H9 (cell line): ENCODE results near the gene SNED1. TPM values are rescaled to one million over a fixed set of nuclear protein-coding genes. Genes with fewer than 3 reads are reported as not detected.

Experiments
- DNase-seq: peaks from one replicate; pipeline ENCODE4 v3.0.0-alpha.2; 2017
- H2AFZ ChIP-seq: one replicate; pipeline ENCODE4 v1.6.1; 2013; ENCODE audit warnings: mild to moderate bottlenecking, low read length, control low read depth, moderate library complexity
- H2AK5ac ChIP-seq: 2 replicates; pipeline ENCODE4 v1.6.1; 2013; ENCODE audit warnings: low read length, control low read depth, mixed read lengths; ENCODE audit not compliant: insufficient read length
- H2BK120ac ChIP-seq: one replicate; pipeline ENCODE4 v1.6.1; 2013; ENCODE audit warnings: low read depth, mild to moderate bottlenecking, low read length, control low read depth, inconsistent platforms; ENCODE audit not compliant: poor library complexity, severe bottlenecking
- H2BK12ac ChIP-seq: 2 replicates; pipeline ENCODE4 v1.6.1; 2013; ENCODE audit warnings: low read length, control low read depth, mixed read lengths, low read depth; ENCODE audit not compliant: insufficient read length
- H2BK15ac ChIP-seq: 2 replicates; pipeline ENCODE4 v1.6.1; 2013; ENCODE audit warnings: low read depth, low read length, control low read depth
- H2BK20ac ChIP-seq: one replicate; pipeline ENCODE4 v1.6.1; 2013; ENCODE audit warnings: low read depth, mild to moderate bottlenecking, low read length, control low read depth, inconsistent platforms; ENCODE audit not compliant: poor library complexity, severe bottlenecking
- H2BK5ac ChIP-seq: 2 replicates; pipeline ENCODE4 v1.6.1; 2013; ENCODE audit warnings: low read length, control low read depth, mixed read lengths; ENCODE audit not compliant: insufficient read length
- H3K14ac ChIP-seq: 2 replicates; pipeline ENCODE4 v1.6.1; 2013; ENCODE audit warnings: low read length, control low read depth; ENCODE audit not compliant: insufficient read depth
- H3K18ac ChIP-seq: 2 replicates; pipeline ENCODE4 v1.6.1; 2013; ENCODE audit warnings: low read depth, mild to moderate bottlenecking, mixed read lengths, low read length, control low read depth; ENCODE audit not compliant: insufficient read length
- H3K23ac ChIP-seq: 2 replicates; pipeline ENCODE4 v1.6.1; 2013; ENCODE audit warnings: low read length, control low read depth, mixed read lengths, low read depth; ENCODE audit not compliant: insufficient read length
- H3K23me2 ChIP-seq: 2 replicates; pipeline ENCODE4 v1.6.1; 2013; ENCODE audit warnings: low read depth, mild to moderate bottlenecking, mixed read lengths, low read length, control low read depth; ENCODE audit not compliant: insufficient read length, poor library complexity, severe bottlenecking
- H3K27ac ChIP-seq: 2 replicates; pipeline ENCODE4 v1.5.1; 2013; ENCODE audit warnings: low read length, control low read depth, mixed read lengths, low read depth; ENCODE audit not compliant: insufficient read length
- H3K27me3 ChIP-seq: 2 replicates; pipeline ENCODE4 v1.6.1; 2013; ENCODE audit warnings: low read length, control low read depth, inconsistent platforms; ENCODE audit not compliant: insufficient read depth
- H3K4ac ChIP-seq: 2 replicates; pipeline ENCODE4 v1.6.1; 2013; ENCODE audit warnings: low read depth, mild to moderate bottlenecking, control low read depth, inconsistent platforms, low read length, moderate library complexity
- H3K4me1 ChIP-seq: 2 replicates; pipeline ENCODE4 v1.6.1; 2013; ENCODE audit warnings: low read length, control low read depth, inconsistent platforms; ENCODE audit not compliant: insufficient read depth
- H3K4me2 ChIP-seq: 2 replicates; pipeline ENCODE4 v1.6.1; 2013; ENCODE audit warnings: low read length, control low read depth, mixed read lengths; ENCODE audit not compliant: insufficient read length, insufficient read depth
- H3K56ac ChIP-seq: 2 replicates; pipeline ENCODE4 v1.6.1; 2013; ENCODE audit warnings: low read depth, mild to moderate bottlenecking, mixed read lengths, low read length, control low read depth; ENCODE audit not compliant: insufficient read length
- H3K79me1 ChIP-seq: 2 replicates; pipeline ENCODE4 v1.6.1; 2013; ENCODE audit warnings: low read depth, mild to moderate bottlenecking, moderate library complexity, low read length, control low read depth, inconsistent platforms; ENCODE audit not compliant: insufficient read depth, poor library complexity, severe bottlenecking
- H3K79me2 ChIP-seq: 2 replicates; pipeline ENCODE4 v1.6.1; 2013; ENCODE audit warnings: low read length, control low read depth, inconsistent platforms; ENCODE audit not compliant: insufficient read depth
- H3K9ac ChIP-seq: 2 replicates; pipeline ENCODE4 v1.6.1; 2013; ENCODE audit warnings: low read length, control low read depth, mixed read lengths; ENCODE audit not compliant: insufficient read length; ENCODE audit errors: extremely low read depth
- H3K9me3 ChIP-seq: one replicate; pipeline ENCODE4 v1.6.1; 2013; ENCODE audit warnings: low read depth, low read length, inconsistent platforms; ENCODE audit not compliant: control insufficient read depth
- H3T11ph ChIP-seq: one replicate; pipeline ENCODE4 v1.6.1; 2013; ENCODE audit warnings: mild to moderate bottlenecking, low read length, control low read depth, inconsistent platforms
- H4K20me1 ChIP-seq: one replicate; pipeline ENCODE4 v1.6.1; 2013; ENCODE audit not compliant: control insufficient read depth, insufficient read length, insufficient read depth
- H4K5ac ChIP-seq: 2 replicates; pipeline ENCODE4 v1.6.1; 2013; ENCODE audit warnings: low read depth, mild to moderate bottlenecking, mixed read lengths, low read length, control low read depth; ENCODE audit not compliant: insufficient read length
- H4K8ac ChIP-seq: replicated peaks from 2 replicates; pipeline ENCODE4 v1.6.1; 2013; ENCODE audit warnings: low read length, control low read depth, mixed read lengths, low read depth; ENCODE audit not compliant: insufficient read length
- H4K91ac ChIP-seq: 2 replicates; pipeline ENCODE4 v1.6.1; 2013; ENCODE audit warnings: low read depth, mild to moderate bottlenecking, moderate library complexity, mixed read lengths, low read length, control low read depth; ENCODE audit not compliant: insufficient read length
- H3K27ac Mint-ChIP-seq, 3 experiments: 2 replicates in 2 of 3; 3 replicates in 1 of 3; pipeline ENCODE4 v1.8.0; 2020 to 2021; ENCODE audit warnings: mixed read lengths in 3 of 3, mild to moderate bottlenecking in 1 of 3, moderate library complexity in 1 of 3
- H3K27me3 Mint-ChIP-seq: 2 replicates; pipeline ENCODE4 v1.8.0; 2021; ENCODE audit warnings: low read depth, mild to moderate bottlenecking, moderate library complexity, mixed read lengths
- H3K36me3 Mint-ChIP-seq, 3 experiments: 2 replicates in 2 of 3; 3 replicates in 1 of 3; pipeline ENCODE4 v1.8.0; 2020 to 2021; ENCODE audit warnings: low read depth in 3 of 3, mixed read lengths in 3 of 3; ENCODE audit not compliant: insufficient read depth in 1 of 3
- H3K4me1 Mint-ChIP-seq, 2 experiments: 2 replicates each; pipeline ENCODE4 v1.8.0; 2020; ENCODE audit warnings: mixed read lengths in 2 of 2
- H3K4me3 Mint-ChIP-seq, 2 experiments: 2 replicates in 1 of 2; 3 replicates in 1 of 2; pipeline ENCODE4 v1.8.0; 2020 to 2021; ENCODE audit warnings: mild to moderate bottlenecking in 2 of 2, mixed read lengths in 2 of 2, moderate library complexity in 1 of 2
- H3K9me3 Mint-ChIP-seq, 2 experiments: 2 replicates in 1 of 2; 3 replicates in 1 of 2; pipeline ENCODE4 v1.8.0; 2020; ENCODE audit warnings: mild to moderate bottlenecking in 2 of 2, mixed read lengths in 2 of 2, moderate library complexity in 1 of 2
- CTCF ChIP-seq: fragments of 200-600 bp; sonication (generic); conservative IDR thresholded peaks from 3 replicates; pipeline ENCODE4 v1.8.0; 2021; ENCODE audit warnings: antibody characterized with exemption, mild to moderate bottlenecking
- WGBS: extraction: QIAGEN DNeasy Blood & Tissue Kit; methylation state at CpG from one replicate; pipeline ENCODE4 v1.1.7; 2013; ENCODE audit warnings: missing lambda C conversion rate, low lambda C conversion rate, mixed read lengths; ENCODE audit not compliant: insufficient read length; ENCODE audit errors: extremely low coverage; 5-methylcytosine and 5-hydroxymethylcytosine counted together
- total RNA-seq: library from RNA; stranded (reverse); gene quantifications from 2 replicates; pipeline ENCODE4 v1.2.1, GENCODE V29; 2021

The SNED1 gene
- total RNA-seq, 1 experiment from 2014 or later, result 2.5 TPM

- no peak overlapping the region for H3K4ac ChIP-seq
- H3K9me3 ChIP-seq, result no peaks in the 10 kb centered on the region
- H3K23ac ChIP-seq, result no peak overlapping the region
- no peak overlapping the region for H3K4me2 ChIP-seq
- no peaks in the 10 kb centered on the region for H3K23me2 ChIP-seq
- no peaks in the 10 kb centered on the region for H3K27me3 ChIP-seq
- H3K79me2 ChIP-seq, result no peaks in the 10 kb centered on the region
- no peak for TF ChIP-seq CTCF
- H2BK12ac ChIP-seq, result no peak overlapping the region
- H2BK5ac ChIP-seq, result no peak overlapping the region
- no peak overlapping the region for H2AK5ac ChIP-seq
- WGBS, result no CpG with 5 or more reads among the region's 10 CpGs
- H3K79me1 ChIP-seq, result no peaks in the 10 kb centered on the region
- Mint-ChIP-seq H3K4me1 (no peaks in the 10 kb centered on the region), H3K9me3 (no peaks in the 10 kb centered on the region), H3K27ac (peak overlapping the region in 2 of 3 experiments; percentile 59 to 76; a peak in 3 of 7 replicates), H3K36me3 (peaks cover 12 to 66% (median 57%) of the 10 kb centered on the region in 3 experiments; a peak in 6 of 7 replicates), H3K4me3 (no peak overlapping the region), H3K27me3 (no peaks in the 10 kb centered on the region)
- no peak overlapping the region for H4K8ac ChIP-seq
- no peak overlapping the region for H3K18ac ChIP-seq
- no peak overlapping the region for H3K27ac ChIP-seq
- no peak overlapping the region for H3K56ac ChIP-seq
- no peak overlapping the region for H4K91ac ChIP-seq
- H3K9ac ChIP-seq, result no peak overlapping the region
- H4K5ac ChIP-seq, result no peak overlapping the region
- H4K20me1 ChIP-seq, result no peaks in the 10 kb centered on the region
- no peak overlapping the region for H2BK20ac ChIP-seq
- H3K4me1 ChIP-seq, result no peaks in the 10 kb centered on the region
- no peak overlapping the region for H2BK120ac ChIP-seq
- no peak overlapping the region for H3K14ac ChIP-seq
- H2AFZ ChIP-seq, result no peak overlapping the region
- no peak overlapping the region for H3T11ph ChIP-seq
- DNase-seq, result no peak
- H2BK15ac ChIP-seq, result no peak overlapping the region
Observed at GRCh38 chr2:241140445-241140840, 142.0 kb downstream of the SNED1 start.
